HepG2 (cell line): ENCODE results near the gene U2AF1L4. TPM values are rescaled to one million over a fixed set of nuclear protein-coding genes. Genes with fewer than 3 reads are reported as not detected.

ENCODE experiments used
- BCLAF1 ChIP-seq: fragments of 450-650 bp; IDR thresholded peaks from 2 replicates; pipeline ENCODE4 v1.6.1; 2017; ENCODE audit warnings: mild to moderate bottlenecking
- CREM ChIP-seq, 2 experiments: sonication (generic) in 1 of 2; formaldehyde crosslinking in 1 of 2; IDR thresholded peaks; 2 replicates each; pipeline versions ENCODE4 v1.4.0 to v1.6.1; 2016 to 2020; ENCODE audit warnings: antibody characterized with exemption in 1 of 2, mild to moderate bottlenecking in 1 of 2, missing genetic modification reagents in 1 of 2
- CSRNP2 ChIP-seq: sonication (generic); formaldehyde crosslinking; conservative IDR thresholded peaks from 2 replicates; pipeline ENCODE4 v1.8.0; 2022; ENCODE audit warnings: low read depth, missing genetic modification reagents
- ETS1 ChIP-seq: sonication (generic); formaldehyde crosslinking; IDR thresholded peaks from 2 replicates; pipeline ENCODE4 v1.4.0; 2020; ENCODE audit warnings: missing genetic modification reagents
- MTA1 ChIP-seq: sonication (generic); formaldehyde crosslinking; IDR thresholded peaks from 2 replicates; pipeline ENCODE4 v1.4.0; 2020; ENCODE audit warnings: missing genetic modification reagents, mild to moderate bottlenecking, borderline replicate concordance
- MXD1 ChIP-seq: sonication (generic); formaldehyde crosslinking; IDR thresholded peaks from 2 replicates; pipeline ENCODE4 v1.4.0; 2020; ENCODE audit warnings: mild to moderate bottlenecking, missing genetic modification reagents
- SAP130 ChIP-seq: IDR thresholded peaks from 2 replicates; pipeline ENCODE4 v1.6.1; 2016; ENCODE audit warnings: low read depth
- ZNF282 ChIP-seq: fragments of 450-650 bp; IDR thresholded peaks from 2 replicates; pipeline ENCODE4 v1.6.1; 2018; ENCODE audit not compliant: partially characterized antibody
- ZNF484 ChIP-seq: sonication (generic); formaldehyde crosslinking; IDR thresholded peaks from 2 replicates; pipeline ENCODE4 v1.5.1; 2020; ENCODE audit warnings: mild to moderate bottlenecking, low read depth, missing genetic modification reagents, borderline replicate concordance
- ZNF547 ChIP-seq: sonication (generic); formaldehyde crosslinking; IDR thresholded peaks from 2 replicates; pipeline ENCODE4 v1.5.1; 2020; ENCODE audit warnings: mild to moderate bottlenecking, missing genetic modification reagents
- ZNF563 ChIP-seq: sonication (generic); formaldehyde crosslinking; IDR thresholded peaks from 2 replicates; pipeline ENCODE4 v1.8.0; 2022; ENCODE audit warnings: mild to moderate bottlenecking, moderate library complexity, missing genetic modification reagents
- ZNF605 ChIP-seq: sonication (generic); formaldehyde crosslinking; IDR thresholded peaks from 2 replicates; pipeline ENCODE4 v1.8.0; 2022; ENCODE audit warnings: mild to moderate bottlenecking, missing genetic modification reagents
- ZNF687 ChIP-seq: sonication (generic); formaldehyde crosslinking; IDR thresholded peaks from 2 replicates; pipeline ENCODE4 v1.5.1; 2020; ENCODE audit warnings: mild to moderate bottlenecking, missing genetic modification reagents, moderate library complexity
- ZNF747 ChIP-seq: sonication (generic); formaldehyde crosslinking; IDR thresholded peaks from 2 replicates; pipeline ENCODE4 v1.8.1; 2023; ENCODE audit warnings: missing genetic modification reagents, mild to moderate bottlenecking, borderline replicate concordance
- ZNF839 ChIP-seq: sonication (generic); formaldehyde crosslinking; IDR thresholded peaks from 2 replicates; pipeline ENCODE4 v1.4.0; 2020; ENCODE audit warnings: missing genetic modification reagents, mild to moderate bottlenecking, borderline replicate concordance
- polyA plus RNA-seq, 8 experiments: library from polyadenylated mRNA; depleted of rRNA in 3 of 8; stranded (reverse) in 7 of 8; unstranded in 1 of 8; fragments of >200 nt; fragmentation: Illumina TruSeq in 4 of 8; extraction: Trizol in 4 of 8; gene quantifications; 2 replicates each; pipeline versions ENCODE4 v1.2.1 to v1.2.3, GENCODE V29; 2011 to 2016; ENCODE audit warnings: low read depth in 4 of 8, missing spikeins in 1 of 8, mixed read lengths in 1 of 8; ENCODE audit not compliant: insufficient read depth in 1 of 8
- total RNA-seq, 5 experiments: library from RNA; depleted of rRNA; stranded (reverse); fragments of >200 nt; fragmentation: Illumina TruSeq; extraction: Trizol; gene quantifications; 2 replicates each; pipeline ENCODE4 v1.2.3, GENCODE V29; 2016; ENCODE audit warnings: low read depth in 1 of 5

U2AF1L4 gene
- total and polyA plus RNA-seq, 2 of the 13 experiments (the other 11 are each of a cell fraction or from before 2014, with no cell fraction given) = 7.9 to 15.4 TPM

GRCh38 chr19:35702223-35703012 lies 42.8 kb downstream of the U2AF1L4 start (continued):
- peak; percentile 92 for TF ChIP-seq ZNF687 (CRISPR knock-in tag)
- TF ChIP-seq ZNF484 = no peak
- TF ChIP-seq ZNF747 (CRISPR knock-in tag) = 0 out of 2 replicates have a peak, but pooled peaks have one; percentile 21
- no peak for TF ChIP-seq ETS1 (CRISPR knock-in tag)
- no peak for TF ChIP-seq CSRNP2 (CRISPR knock-in tag)
- TF ChIP-seq MTA1 (CRISPR knock-in tag) = no peak
- peak; percentile 79 for TF ChIP-seq ZNF605
- no peak for TF ChIP-seq ZNF839 (CRISPR knock-in tag)
- TF ChIP-seq MXD1 (CRISPR knock-in tag) = peak; percentile 42; the same call in 1 of the 2 replicates
- peak; percentile 60; the same call in 1 of the 2 replicates for TF ChIP-seq CREM (IDR thresholded peaks at IDR 0.05)
- TF ChIP-seq CREM (CRISPR knock-in tag; IDR thresholded peaks at IDR 0.05) = no peak
- TF ChIP-seq ZNF547 (CRISPR knock-in tag) = peak; percentile 88
- TF ChIP-seq ZNF282 = no peak
- TF ChIP-seq SAP130 = peak; percentile 77
- TF ChIP-seq ZNF563 = 0 out of 2 replicates have a peak, but pooled peaks have one; percentile 72
- no peak for TF ChIP-seq BCLAF1
